Gastroesophageal sphincter (tissue), 3 donors: Measurements from ENCODE around the gene ABCA5.

Experiments
- EP300 ChIP-seq: sonication (generic); formaldehyde crosslinking; IDR thresholded peaks from one replicate; pipeline ENCODE4 v1.6.1; 2017; ENCODE audit warnings: antibody characterized with exemption, mild to moderate bottlenecking
- TF ChIP-seq, protein P1 (sequence below), 4 experiments: fragments of 200-600 bp in 2 of 4; fragments of 450-650 bp in 2 of 4; sonication (generic) in 1 of 4; IDR thresholded peaks; one replicate each; pipeline ENCODE4 v1.5.1; 2017 to 2019; ENCODE audit warnings: antibody characterized with exemption in 4 of 4, mild to moderate bottlenecking in 2 of 4, moderate library complexity in 2 of 4

GRCh38 chr17:69284646-69285045 is 42.3 kb downstream of the ABCA5 start:
- TF ChIP-seq, protein P1, sequence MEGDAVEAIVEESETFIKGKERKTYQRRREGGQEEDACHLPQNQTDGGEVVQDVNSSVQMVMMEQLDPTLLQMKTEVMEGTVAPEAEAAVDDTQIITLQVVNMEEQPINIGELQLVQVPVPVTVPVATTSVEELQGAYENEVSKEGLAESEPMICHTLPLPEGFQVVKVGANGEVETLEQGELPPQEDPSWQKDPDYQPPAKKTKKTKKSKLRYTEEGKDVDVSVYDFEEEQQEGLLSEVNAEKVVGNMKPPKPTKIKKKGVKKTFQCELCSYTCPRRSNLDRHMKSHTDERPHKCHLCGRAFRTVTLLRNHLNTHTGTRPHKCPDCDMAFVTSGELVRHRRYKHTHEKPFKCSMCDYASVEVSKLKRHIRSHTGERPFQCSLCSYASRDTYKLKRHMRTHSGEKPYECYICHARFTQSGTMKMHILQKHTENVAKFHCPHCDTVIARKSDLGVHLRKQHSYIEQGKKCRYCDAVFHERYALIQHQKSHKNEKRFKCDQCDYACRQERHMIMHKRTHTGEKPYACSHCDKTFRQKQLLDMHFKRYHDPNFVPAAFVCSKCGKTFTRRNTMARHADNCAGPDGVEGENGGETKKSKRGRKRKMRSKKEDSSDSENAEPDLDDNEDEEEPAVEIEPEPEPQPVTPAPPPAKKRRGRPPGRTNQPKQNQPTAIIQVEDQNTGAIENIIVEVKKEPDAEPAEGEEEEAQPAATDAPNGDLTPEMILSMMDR (IDR thresholded peaks at IDR 0.05), result no peak
- TF ChIP-seq EP300, result no peak
